ENCODE results near the gene ZNF514.

GRCh38 chr2:95207111-95207961 lies 47.7 kb upstream of the ZNF514 start, which contains the start of gene ZNF892:
- TF ChIP-seq CTCF (IDR thresholded peaks at IDR 0.05) (peak; percentile 42), EZH2 (IDR thresholded peaks at IDR 0.05; ENCODE audit: borderline replicate concordance, insufficient read depth, low read depth, low read length, poor library complexity, severe bottlenecking) (no peak)
